ENCODE measurements around the gene GADL1.

GADL1 gene

DNA sequence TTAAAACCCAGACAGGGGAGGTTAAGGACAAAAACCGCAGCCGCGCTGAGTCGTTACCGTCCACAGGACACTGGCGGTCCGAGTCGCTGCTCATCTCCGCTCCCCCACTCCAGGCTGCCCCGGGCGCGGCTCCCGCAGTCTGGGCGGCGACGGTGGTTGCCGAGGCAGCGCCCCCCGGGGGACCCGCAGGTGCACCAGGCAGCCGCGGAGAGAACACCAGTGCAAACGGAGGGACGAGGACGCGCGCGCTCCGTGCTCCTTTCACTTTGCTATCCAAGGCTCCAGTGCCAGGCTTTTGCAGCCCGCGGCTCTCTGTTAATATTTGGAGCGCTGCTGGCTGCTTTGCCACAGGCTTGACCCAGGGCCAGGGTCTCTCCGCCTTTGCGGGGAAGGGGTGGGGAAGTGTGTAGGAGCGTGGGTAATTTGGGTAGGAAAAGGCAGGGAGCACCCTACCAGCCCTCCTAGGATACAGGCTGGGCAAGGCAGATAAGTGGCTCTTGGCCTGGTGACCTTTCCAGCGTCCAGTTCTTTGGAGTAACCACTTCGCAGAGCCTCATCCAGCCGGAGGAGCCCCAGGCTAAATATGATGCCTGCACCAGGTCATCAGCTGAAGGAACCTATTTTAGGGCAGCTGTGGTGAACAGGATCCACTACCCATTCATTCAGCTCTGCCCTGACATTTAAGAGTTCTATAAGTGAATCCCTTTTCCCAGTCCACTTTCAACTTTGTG is at the start of gene GADL1:
Gene GADL1 (minus strand): TSS at position 141 of the 731 bp plus-strand sequence. CDS start 47 bp downstream, at position 94.
- peak in 1 of 3 experiments; percentile 2 for DNase-seq (ENCODE audit: low read depth in 3 of 3)

DNA sequence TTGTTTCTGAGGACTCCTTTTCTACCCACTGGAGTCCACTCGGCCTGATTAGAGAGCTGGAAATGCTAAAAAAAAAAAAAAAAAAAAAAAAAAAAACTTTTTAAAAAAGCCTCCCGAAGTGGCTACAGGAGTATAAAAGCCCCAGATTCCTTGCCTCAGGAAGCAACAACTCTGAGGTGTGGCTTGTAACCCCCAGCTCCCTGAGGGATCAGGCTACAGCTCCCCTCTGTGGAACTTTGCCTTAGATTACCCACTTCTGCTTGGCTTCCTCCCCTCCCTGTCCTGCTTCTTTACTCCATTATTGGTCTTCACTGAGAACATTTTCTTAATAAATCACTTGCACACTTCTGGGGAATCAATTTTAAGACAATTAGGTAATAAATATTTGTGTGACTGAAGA is 49.7 kb upstream of the GADL1 start:
- DNase-seq (ENCODE audit: low read depth in 3 of 3) = no peak

DNA sequence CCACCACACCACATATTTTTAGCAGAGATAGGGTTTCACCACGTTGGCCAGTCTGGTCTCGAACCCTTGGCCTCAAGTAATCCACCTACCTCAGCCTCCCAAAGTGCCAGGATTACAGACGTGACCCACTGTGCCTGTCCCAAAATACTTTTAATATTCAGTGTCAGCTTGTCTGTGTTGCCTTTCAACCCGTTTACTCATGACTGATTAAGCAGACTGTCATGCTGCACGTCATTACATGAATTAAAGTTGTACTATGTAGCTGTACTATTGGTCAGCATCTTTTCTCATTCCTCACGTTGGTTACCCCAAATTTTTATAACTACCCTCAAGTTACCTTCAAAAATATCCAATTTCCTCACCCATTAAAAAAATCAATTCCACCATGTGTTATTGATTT is 48.7 kb upstream of the GADL1 start:
- DNase-seq (ENCODE audit: low read depth in 3 of 3) = no peak

DNA sequence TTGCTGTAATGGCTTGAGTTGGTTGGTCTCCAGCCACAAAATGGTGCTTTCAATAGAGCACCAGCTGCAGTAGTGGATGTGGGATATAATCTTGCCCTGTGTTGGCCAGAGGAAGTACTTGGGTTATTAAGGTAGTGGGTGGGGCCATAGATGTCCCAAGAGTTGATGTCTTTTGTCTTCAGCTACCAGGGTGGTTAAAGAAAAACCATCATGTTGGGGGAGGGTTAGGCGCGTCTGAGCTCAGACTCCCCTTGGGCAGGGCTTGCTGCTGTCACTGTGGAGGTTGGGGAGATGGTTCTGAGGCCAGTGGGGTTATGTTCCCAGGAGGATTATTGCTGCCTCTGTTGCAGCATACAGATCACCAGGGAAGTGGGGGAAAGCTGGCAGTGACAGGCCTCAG is 46.9 kb upstream of the GADL1 start:
- no peak for DNase-seq (ENCODE audit: low read depth in 3 of 3)

GRCh38 chr3:30940740-30941139 is 46.3 kb upstream of the GADL1 start:
- DNase-seq (ENCODE audit: low read depth in 3 of 3) = no peak

GRCh38 chr3:30934208-30934550 is 39.7 kb upstream of the GADL1 start:
- DNase-seq (ENCODE audit: low read depth in 3 of 3) = no peak

- no peak for DNase-seq (ENCODE audit: low read depth in 3 of 3)
Observed at GRCh38 chr3:30933478-30934207, 39.2 kb upstream of the GADL1 start.

GRCh38 chr3:30932513-30933098 is 38.1 kb upstream of the GADL1 start:
- DNase-seq (ENCODE audit: low read depth in 3 of 3) = no peak

DNA sequence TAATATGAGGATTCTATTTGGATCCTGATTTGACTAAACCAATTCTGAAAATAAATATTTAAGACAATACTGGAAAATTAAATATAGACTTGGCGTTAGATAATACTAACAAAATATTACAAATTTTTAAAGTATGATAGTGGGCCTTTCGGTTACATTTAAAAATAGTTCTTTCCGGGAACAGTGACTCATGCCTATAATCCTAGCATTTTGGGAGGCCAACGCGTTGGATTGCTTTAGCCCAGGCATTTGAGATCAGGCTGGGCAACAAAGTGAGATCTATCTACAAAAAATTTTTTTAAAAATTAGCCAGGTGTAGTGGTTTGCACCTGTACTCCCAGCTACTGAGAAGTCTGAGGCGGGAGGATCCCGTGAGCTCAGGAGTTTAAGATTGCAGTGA is 30.3 kb upstream of the GADL1 start:
- no peak for DNase-seq (ENCODE audit: low read depth in 3 of 3)

GRCh38 chr3:30919564-30919963 is 25.1 kb upstream of the GADL1 start:
- DNase-seq (ENCODE audit: low read depth in 3 of 3) = no peak

DNA sequence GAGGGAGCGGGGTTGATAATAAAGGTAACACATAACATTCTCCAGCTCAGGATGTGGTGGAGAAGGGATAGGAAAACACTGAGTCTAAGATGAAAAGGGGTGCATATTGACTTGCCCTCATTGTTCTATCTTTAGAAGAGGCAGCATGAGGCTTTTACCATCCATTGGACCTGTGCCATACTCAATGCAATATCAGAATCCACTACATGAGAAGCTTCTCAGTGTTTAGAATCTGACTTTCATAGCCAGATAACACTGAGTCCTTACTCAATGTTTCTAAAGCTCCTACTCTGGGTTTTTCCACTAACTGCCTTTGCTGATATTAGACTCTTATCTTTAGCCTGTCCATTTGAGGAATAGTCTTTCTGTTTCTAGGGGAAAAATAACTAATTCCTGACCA is 24.3 kb upstream of the GADL1 start:
- DNase-seq (ENCODE audit: low read depth in 3 of 3) = no peak

DNA sequence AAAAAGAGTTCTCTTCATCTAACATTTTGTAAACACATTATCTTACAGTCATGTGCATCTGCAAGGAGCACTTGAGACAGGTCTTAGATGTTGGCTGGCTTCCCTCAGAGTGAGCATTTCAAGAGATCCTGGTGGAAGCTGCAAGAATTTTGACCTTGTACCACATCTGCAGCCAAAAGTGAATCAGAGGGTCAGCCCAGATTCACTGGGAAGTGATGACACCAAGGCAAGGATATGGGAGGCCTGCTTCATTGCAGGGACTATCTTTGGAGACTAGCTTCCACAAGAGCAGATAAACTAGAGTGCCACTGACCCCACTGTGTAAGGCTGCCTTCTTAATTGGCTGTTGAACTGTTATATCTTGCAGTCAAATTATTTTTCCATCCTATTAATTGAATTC is 21.3 kb upstream of the GADL1 start:
- no peak for DNase-seq (ENCODE audit: low read depth in 3 of 3)

DNA sequence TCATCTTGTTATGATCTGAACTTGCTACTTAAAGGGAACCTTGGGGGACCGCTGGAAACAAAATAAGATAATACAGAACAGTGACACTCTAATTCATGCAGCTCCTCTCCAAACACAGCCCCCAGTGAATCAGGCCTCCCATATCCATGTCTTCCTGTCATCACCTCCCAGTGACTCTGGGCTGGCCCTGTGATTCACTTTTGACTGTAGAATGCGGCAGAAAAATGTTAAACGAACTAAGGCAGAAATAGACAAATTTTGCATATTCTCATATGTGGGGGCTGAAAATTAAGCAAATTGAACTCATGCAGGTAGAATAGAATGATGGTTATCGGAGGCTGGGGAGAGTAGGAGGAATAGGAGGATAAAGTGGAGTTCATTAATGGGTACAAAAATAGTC is 20.2 kb upstream of the GADL1 start:
- no peak for DNase-seq (ENCODE audit: low read depth in 3 of 3)

GRCh38 chr3:30913176-30913575 is 18.7 kb upstream of the GADL1 start:
- DNase-seq (ENCODE audit: low read depth in 3 of 3) = no peak

DNA sequence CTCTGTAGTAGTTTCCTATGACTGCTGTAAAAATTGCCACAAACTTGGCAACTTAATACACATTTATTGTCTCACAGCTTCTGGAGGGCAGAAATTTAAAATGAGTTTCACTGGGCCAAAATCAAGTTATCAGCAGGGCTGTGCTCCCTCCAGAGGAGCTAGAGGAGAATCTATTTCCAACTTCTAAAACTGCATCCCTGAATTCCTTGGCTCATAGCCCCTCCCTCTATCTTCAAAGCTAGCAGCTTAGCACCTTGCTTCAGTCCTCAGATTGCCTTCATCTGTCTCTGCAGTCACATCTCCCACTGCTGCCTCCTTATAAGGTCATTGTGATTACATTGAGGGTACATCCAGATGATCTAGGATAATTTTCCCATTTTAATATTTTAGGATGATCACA is 17.8 kb upstream of the GADL1 start:
- no peak for DNase-seq (ENCODE audit: low read depth in 3 of 3)

DNA sequence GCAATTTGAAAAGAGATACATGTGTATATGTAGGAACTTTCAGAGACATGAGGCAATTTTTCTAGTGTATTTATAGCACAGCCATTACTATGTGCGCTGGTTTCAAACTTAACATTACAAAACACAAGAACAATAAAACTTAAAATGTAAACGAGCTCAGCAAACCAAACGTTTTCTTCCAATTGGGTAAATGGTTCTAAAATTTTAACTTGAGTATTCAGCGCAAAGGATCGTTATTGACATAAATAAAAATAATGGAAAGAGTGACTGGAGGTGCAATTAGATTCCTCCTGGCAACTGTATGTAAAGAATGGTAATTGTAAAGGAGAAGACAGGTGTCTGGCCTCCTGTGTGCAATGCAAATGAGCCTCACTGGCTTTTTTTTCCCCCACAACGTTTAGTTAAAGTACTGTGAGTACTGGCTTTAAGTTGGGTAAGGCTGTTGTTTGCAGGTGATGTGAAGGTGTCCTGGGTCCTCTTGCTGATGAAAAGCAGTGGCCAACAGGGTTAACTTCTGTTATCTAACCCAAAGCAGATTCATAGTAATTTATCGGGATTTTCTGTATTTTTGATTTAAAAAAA is 14.1 kb upstream of the GADL1 start:
- no peak for DNase-seq (ENCODE audit: low read depth in 3 of 3)

DNA sequence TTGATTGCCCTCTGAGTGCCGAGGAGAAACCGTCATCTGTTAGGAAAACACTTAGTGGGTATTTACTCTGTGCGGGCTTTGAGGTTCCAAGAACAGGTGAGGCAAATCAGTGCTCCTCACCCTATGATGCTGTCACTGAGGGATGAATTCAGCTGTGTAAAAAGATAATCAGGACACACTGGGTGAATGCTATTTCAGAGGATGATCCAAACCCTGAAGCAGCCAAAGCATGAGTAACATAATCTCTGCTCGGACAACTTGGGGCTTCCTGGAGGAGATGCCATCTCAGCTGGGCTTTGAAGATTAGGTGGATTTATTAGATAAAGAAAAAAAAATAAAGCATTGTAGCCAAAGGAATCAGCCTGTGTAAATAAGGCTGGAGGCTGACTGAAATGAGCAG is 10.5 kb upstream of the GADL1 start:
- no peak for DNase-seq (ENCODE audit: low read depth in 3 of 3)

DNA sequence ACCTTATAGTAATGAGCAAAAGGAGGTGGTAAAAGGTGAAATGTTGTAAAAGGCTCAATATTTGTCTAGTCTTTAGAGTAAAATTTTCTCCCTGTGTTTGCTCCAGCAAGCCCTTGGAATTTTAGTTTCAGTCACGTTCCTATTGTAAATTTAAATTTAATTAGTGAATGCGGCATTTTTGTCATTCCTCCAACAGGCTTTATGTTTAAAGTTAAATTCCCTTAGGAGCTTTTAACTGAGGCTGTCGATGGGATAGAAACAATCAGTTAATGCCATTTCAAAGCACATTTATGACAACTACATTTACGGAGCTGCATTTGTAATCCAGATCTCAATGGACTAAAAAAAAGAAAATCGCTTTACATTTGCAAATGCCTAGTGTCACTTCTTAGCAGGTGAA is 868 bp upstream of the GADL1 start:
- DNase-seq (ENCODE audit: low read depth in 3 of 3) = no peak

DNA sequence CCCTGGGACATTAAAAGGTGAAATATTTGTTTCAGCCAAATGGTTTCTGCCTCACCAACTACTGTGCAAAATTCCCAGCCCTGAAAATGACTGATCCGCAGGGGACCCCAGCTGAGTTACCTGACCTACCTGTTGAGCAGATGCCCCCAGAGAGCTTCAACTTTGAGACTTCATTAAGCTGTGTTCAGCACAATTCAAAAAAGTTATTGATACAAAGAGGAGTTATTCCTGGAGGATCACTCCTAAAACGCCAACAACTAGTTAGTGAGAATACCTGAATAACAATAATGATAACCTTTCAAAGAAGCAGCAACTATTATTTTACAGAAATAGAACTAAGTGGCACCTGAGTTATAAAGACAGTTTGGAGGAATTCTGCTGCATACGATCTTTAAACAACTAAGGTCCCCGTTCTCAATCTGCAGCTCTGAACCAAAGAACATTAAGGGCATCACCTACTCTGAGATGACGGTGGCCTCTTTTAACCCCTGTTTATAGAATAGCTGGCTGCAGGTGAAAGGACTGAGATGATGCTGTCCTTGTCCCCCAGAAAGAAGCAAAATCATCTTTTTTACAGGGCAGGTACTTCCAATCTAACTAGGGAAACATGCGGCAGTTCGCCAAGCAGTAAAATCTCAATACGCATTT is 659 bp downstream of the GADL1 start:
- DNase-seq (ENCODE audit: low read depth in 3 of 3) = no peak

- DNase-seq (ENCODE audit: low read depth in 3 of 3) = no peak
Observed at GRCh38 chr3:30890907-30891306, 3.6 kb downstream of the GADL1 start.

GRCh38 chr3:30886888-30887287 is 7.6 kb downstream of the GADL1 start:
- DNase-seq (ENCODE audit: low read depth in 3 of 3) = no peak

DNA sequence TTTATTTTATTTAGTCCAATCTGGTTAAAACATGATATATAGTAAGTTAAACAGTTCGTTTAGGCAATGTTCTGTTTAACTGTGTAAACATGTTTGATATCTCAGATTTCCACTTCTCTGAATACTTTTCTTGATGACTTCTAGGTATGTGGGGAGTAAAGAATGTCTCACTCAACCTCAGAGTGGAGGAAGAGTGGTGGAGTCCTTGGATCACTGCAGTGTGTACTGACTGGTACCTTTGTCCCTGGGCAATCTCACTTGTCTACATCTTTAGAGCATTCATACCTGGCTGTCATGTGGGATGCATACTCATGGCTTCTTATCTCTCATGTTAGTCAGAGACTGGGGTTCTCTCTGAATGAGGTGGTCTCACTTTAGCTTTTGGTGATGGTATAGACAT is 15.6 kb downstream of the GADL1 start:
- DNase-seq (ENCODE audit: low read depth in 3 of 3) = no peak

Data from stimulated activated CD4-positive, alpha-beta T cell treated with anti-CD3 and anti-CD28 coated beads, TNF-alpha, amount 100 ng/mL, for 4 hours (primary cell).